Peyer's patch (tissue), 4 donors: ENCODE data around the gene SLC6A15. TPM values are rescaled to one million over a fixed set of nuclear protein-coding genes. Genes with fewer than 3 reads are reported as not detected.

ENCODE experiments used
- DNase-seq, 3 donors: peaks; one replicate each; pipeline ENCODE4 v3.0.0-alpha.2; 2017 to 2019
- H3K27ac ChIP-seq, 4 donors: fragments of 200-600 bp; sonication (generic); one replicate each; pipeline ENCODE4 v1.5.1; 2016 to 2019
- H3K27me3 ChIP-seq, 2 donors: fragments of 200-600 bp; sonication (generic); one replicate each; pipeline ENCODE4 v1.5.1; 2019
- H3K36me3 ChIP-seq, 3 donors: fragments of 200-600 bp; sonication (generic); one replicate each; pipeline ENCODE4 v1.5.1; 2016 to 2019
- H3K4me1 ChIP-seq, 4 donors: fragments of 200-600 bp; sonication (generic); one replicate each; pipeline ENCODE4 v1.5.1; 2016 to 2019
- H3K4me3 ChIP-seq, 4 donors: fragments of 200-600 bp; sonication (generic); 1 replicate in 3 of 4; 2 replicates in 1 of 4; pipeline ENCODE4 v1.5.1; 2016 to 2019; ENCODE audit warnings: mild to moderate bottlenecking in 1 of 4
- H3K9me3 ChIP-seq, 4 donors: fragments of 200-600 bp; sonication (generic); one replicate each; pipeline ENCODE4 v1.5.1; 2016 to 2019; ENCODE audit warnings: mild to moderate bottlenecking in 1 of 4
- POLR2A ChIP-seq, 2 donors: fragments of 450-650 bp; IDR thresholded peaks; one replicate each; pipeline ENCODE4 v1.5.1; 2017; ENCODE audit warnings: antibody characterized with exemption in 2 of 2, mild to moderate bottlenecking in 2 of 2, moderate library complexity in 2 of 2
- small RNA-seq, 2 donors: library from RNA; depleted of rRNA; stranded (forward); fragments of <200 nt; gene quantifications; one replicate each; pipeline ENCODE3, GENCODE V24; 2016
- total RNA-seq, 4 donors: library from RNA; depleted of rRNA; stranded (reverse); fragments of >200 nt; gene quantifications; one replicate each; pipeline ENCODE4 v1.1.0, GENCODE V29; 2016
- TF ChIP-seq, protein P1 (sequence below), 6 experiments: fragments of 450-650 bp in 4 of 6; fragments of 200-600 bp in 2 of 6; sonication (generic) in 1 of 6; IDR thresholded peaks; one replicate each; pipeline ENCODE4 v1.5.1; 2017 to 2019; ENCODE audit warnings: antibody characterized with exemption in 6 of 6, mild to moderate bottlenecking in 3 of 6, moderate library complexity in 1 of 6

Gene SLC6A15
- total RNA-seq, 4 donors from 2014 or later = 0.80 to 1.4 TPM; not detected in 2

DNA sequence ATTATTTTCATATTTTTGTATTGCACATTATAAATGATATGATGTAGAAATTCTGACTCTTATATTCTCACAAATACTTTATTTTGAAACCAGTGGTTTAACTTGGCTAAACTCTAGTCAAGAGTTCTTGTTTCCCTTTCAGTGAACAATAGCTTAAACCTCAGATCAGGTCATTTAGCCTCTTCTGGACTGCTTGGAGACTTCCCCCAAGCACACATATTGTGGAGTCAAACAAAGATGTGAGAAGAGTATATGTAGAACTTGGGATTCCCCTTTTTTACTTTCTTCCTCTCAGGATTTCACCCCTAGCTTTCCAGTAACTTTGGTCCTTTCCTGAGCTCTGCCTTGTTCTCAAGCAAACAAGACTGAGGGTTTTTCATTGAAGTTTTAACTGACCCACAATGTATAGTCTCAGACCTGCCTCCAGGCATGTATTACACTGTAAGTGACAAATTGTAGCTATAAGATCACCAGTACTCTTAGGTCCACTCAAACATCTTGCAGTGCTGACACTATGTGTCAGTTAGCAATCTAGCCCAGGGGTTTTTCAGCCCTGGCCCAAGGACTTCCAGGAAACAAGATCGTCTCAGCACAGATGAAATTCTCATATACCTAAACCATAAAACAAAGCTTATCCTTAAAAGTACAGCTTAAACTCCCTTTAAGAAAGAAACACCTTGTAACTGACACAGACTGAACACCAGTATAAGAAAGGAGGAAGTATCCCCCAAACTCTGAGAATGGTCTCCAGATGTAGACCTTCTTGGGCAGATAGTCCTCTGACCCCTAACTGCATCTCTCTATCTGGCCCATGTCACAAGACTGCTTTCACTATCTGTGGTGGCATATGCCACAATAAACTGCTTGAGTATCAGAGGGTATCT lies 98.6 kb downstream of the SLC6A15 start:
- no peak for DNase-seq
- H3K27ac ChIP-seq = no peak overlapping the region
- H3K4me3 ChIP-seq = no peak overlapping the region
- H3K9me3 ChIP-seq = no peaks in the 10 kb centered on the region
- no peaks in the 10 kb centered on the region for H3K4me1 ChIP-seq
- TF ChIP-seq POLR2A (IDR thresholded peaks at IDR 0.05) = no peak
- TF ChIP-seq, protein P1, sequence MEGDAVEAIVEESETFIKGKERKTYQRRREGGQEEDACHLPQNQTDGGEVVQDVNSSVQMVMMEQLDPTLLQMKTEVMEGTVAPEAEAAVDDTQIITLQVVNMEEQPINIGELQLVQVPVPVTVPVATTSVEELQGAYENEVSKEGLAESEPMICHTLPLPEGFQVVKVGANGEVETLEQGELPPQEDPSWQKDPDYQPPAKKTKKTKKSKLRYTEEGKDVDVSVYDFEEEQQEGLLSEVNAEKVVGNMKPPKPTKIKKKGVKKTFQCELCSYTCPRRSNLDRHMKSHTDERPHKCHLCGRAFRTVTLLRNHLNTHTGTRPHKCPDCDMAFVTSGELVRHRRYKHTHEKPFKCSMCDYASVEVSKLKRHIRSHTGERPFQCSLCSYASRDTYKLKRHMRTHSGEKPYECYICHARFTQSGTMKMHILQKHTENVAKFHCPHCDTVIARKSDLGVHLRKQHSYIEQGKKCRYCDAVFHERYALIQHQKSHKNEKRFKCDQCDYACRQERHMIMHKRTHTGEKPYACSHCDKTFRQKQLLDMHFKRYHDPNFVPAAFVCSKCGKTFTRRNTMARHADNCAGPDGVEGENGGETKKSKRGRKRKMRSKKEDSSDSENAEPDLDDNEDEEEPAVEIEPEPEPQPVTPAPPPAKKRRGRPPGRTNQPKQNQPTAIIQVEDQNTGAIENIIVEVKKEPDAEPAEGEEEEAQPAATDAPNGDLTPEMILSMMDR (IDR thresholded peaks at IDR 0.05) = no peak
- H3K36me3 ChIP-seq = no peaks in the 10 kb centered on the region
- no peaks in the 10 kb centered on the region for H3K27me3 ChIP-seq

DNA sequence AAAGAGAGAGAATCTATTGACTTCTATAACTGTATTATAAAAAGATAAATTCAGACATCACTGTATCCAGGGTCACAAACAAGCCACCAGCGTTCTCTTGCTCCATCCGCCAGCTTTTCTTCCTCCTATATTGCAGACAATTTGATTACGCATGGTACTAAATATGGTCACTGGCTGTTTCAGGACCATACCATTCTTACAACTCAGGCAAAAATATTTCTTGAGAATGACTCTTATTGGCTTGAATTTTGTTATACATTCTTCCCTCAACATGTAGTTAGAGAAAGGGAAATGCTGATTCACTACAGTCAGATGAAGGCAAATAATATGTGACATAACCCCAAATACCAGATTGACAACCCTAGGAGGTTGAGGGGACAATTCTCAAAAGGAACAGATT lies 101.3 kb downstream of the SLC6A15 start:
- no peak overlapping the region for H3K4me3 ChIP-seq
- no peaks in the 10 kb centered on the region for H3K9me3 ChIP-seq
- no peak for DNase-seq
- TF ChIP-seq POLR2A (IDR thresholded peaks at IDR 0.05) = no peak
- TF ChIP-seq, protein P1 (IDR thresholded peaks at IDR 0.05) = no peak
- H3K27me3 ChIP-seq = no peaks in the 10 kb centered on the region
- no peak overlapping the region for H3K27ac ChIP-seq
- no peaks in the 10 kb centered on the region for H3K36me3 ChIP-seq
- H3K4me1 ChIP-seq = no peaks in the 10 kb centered on the region

DNA sequence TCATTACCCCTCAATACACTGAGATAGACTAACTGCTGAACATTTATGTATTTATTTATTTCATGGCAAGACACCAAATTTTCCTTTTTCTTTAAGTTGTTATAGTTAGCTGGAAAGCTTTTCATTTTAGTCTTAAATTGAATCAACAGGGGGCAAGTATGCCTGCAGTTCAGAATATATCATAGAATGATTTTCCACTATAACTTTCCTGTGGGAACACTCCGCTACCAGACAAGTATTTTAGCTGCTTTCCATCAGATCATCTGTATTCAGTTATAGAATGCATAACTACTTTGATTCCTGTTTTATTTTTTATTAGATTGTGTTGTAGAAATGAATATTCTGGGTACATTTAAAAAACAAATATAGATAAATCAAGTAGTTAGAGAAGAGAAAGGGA lies 102.0 kb downstream of the SLC6A15 start:
- Histone ChIP-seq H3K27me3 (no peaks in the 10 kb centered on the region), H3K9me3 (no peaks in the 10 kb centered on the region), H3K4me3 (no peak overlapping the region), H3K4me1 (no peaks in the 10 kb centered on the region), H3K36me3 (no peaks in the 10 kb centered on the region), H3K27ac (no peak overlapping the region)
- TF ChIP-seq, protein P1 (IDR thresholded peaks at IDR 0.05) = no peak
- TF ChIP-seq POLR2A (IDR thresholded peaks at IDR 0.05) = no peak
- no peak for DNase-seq

Small RNAs within 50 kb of the gene (small RNA-seq; reads per million reads assigned to genes)
- gene AC128657.1 = 0 reads per million in 2 donors

Other genes with a start within 250 kb of the SLC6A15 start
- not detected for gene TSPAN19, start 123.5 kb upstream of the SLC6A15 start, total RNA-seq
- gene LRRIQ1, start 123.6 kb upstream of the SLC6A15 start, total RNA-seq = not detected